Left lung (tissue), 10 donors: ENCODE measurements around the gene STK11. TPM values are rescaled to one million over a fixed set of nuclear protein-coding genes. Genes with fewer than 3 reads are reported as not detected.
"Not testable (repeated sequence)": the region's sequence is repeated elsewhere in the genome, so short reads cannot be mapped to it uniquely, and the experiment has no call there.

ENCODE experiments used
- ATAC-seq: fragments of 200-7000 bp; cut with Tn5 transposase; one replicate; pipeline ENCODE4 v1.9.1; 2020; ENCODE audit warnings: moderate library complexity
- DNase-seq, 4 donors: peaks; one replicate each; pipeline ENCODE4 v3.0.0-alpha.2; 2013 to 2020
- H3K27ac ChIP-seq, 2 donors: fragments of 200-600 bp; sonication (generic) in 1 of 2; one replicate each; pipeline versions ENCODE4 v1.5.0 to v1.8.0; 2020 to 2021
- H3K27me3 ChIP-seq, 2 donors: fragments of 200-600 bp; sonication (generic) in 1 of 2; one replicate each; pipeline versions ENCODE4 v1.5.0 to v1.8.0; 2020 to 2021
- H3K36me3 ChIP-seq, 2 donors: fragments of 200-600 bp; sonication (generic) in 1 of 2; one replicate each; pipeline versions ENCODE4 v1.5.0 to v1.8.0; 2020 to 2021
- H3K4me1 ChIP-seq, 2 donors: fragments of 200-600 bp; one replicate each; pipeline ENCODE4 v1.8.0; 2021
- H3K4me3 ChIP-seq, 2 donors: fragments of 200-600 bp; sonication (generic) in 1 of 2; one replicate each; pipeline versions ENCODE4 v1.5.0 to v1.8.0; 2020 to 2021; ENCODE audit warnings: mild to moderate bottlenecking in 1 of 2
- H3K9me3 ChIP-seq, 2 donors: fragments of 200-600 bp; sonication (generic) in 1 of 2; one replicate each; pipeline versions ENCODE4 v1.5.0 to v1.8.0; 2020 to 2021
- intact Hi-C, 2 donors: fragments of 100-400 bp; cut with DNase I; formaldehyde crosslinking; loops; one replicate each; pipeline versions ENCODE4 v1.11.2 to v1.14.2; 2022
- polyA plus RNA-seq, 6 donors: library from polyadenylated mRNA; unstranded; fragments of 120-200 nt; gene quantifications; one replicate each; pipeline ENCODE4 v1.2.1, GENCODE V29; 2013; ENCODE audit not compliant: insufficient read length in 6 of 6
- total RNA-seq, 2 donors: library from RNA; stranded (reverse); fragmentation: NEBNext Ultra II Directional; extraction: Animal tissue kit (Norgen Biotek cat#: 25700); gene quantifications; one replicate each; pipeline ENCODE4 v1.2.1, GENCODE V29; 2021
- TF ChIP-seq, protein P1 (sequence below), 2 donors: fragments of 200-600 bp; sonication (generic) in 1 of 2; IDR thresholded peaks; one replicate each; pipeline versions ENCODE4 v1.5.0 to v1.8.0; 2021; ENCODE audit warnings: antibody characterized with exemption in 2 of 2
- donor health status: DM: no; HTN: yes; CAD: no.
- donor health status: DM: no; HTN: no; CAD: no.

Gene STK11
- total and polyA plus RNA-seq, 8 donors, result 42.6 to 58.4 (median 51.1) TPM

DNA sequence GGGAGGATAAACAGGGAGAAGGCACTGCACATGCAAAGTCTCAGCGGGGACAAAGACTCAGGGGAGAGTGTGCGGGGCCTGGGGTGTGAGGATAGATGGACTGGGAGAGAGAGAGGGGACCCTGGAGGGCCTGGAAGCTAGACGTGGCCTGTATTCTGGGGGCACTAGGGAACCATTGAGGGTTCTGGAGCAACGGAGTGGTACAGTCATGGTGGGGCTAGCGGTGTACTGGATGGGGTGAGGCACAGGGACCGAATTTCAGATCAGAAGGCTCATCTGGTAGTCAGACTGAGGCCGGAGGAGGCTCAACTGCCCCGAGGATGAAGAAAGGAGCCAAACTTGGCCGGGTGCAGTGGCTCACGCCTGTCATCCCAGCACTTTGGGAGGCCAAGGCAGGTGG, 23.5 kb upstream of the STK11 start:
- no peak overlapping the region for H3K4me3 ChIP-seq
- TF ChIP-seq, protein P1, sequence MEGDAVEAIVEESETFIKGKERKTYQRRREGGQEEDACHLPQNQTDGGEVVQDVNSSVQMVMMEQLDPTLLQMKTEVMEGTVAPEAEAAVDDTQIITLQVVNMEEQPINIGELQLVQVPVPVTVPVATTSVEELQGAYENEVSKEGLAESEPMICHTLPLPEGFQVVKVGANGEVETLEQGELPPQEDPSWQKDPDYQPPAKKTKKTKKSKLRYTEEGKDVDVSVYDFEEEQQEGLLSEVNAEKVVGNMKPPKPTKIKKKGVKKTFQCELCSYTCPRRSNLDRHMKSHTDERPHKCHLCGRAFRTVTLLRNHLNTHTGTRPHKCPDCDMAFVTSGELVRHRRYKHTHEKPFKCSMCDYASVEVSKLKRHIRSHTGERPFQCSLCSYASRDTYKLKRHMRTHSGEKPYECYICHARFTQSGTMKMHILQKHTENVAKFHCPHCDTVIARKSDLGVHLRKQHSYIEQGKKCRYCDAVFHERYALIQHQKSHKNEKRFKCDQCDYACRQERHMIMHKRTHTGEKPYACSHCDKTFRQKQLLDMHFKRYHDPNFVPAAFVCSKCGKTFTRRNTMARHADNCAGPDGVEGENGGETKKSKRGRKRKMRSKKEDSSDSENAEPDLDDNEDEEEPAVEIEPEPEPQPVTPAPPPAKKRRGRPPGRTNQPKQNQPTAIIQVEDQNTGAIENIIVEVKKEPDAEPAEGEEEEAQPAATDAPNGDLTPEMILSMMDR (IDR thresholded peaks at IDR 0.05), result no peak
- ATAC-seq, result no peak
- no peaks in the 10 kb centered on the region for H3K27me3 ChIP-seq
- H3K9me3 ChIP-seq, result no peaks in the 10 kb centered on the region
- peak overlapping the region; percentile 78 to 90 for H3K27ac ChIP-seq
- DNase-seq, result no peak
- intact Hi-C loops, result no loop called here
- no peaks in the 10 kb centered on the region for H3K36me3 ChIP-seq
- H3K4me1 ChIP-seq, result peaks cover 17 to 63% of the 10 kb centered on the region in 2 donors

GRCh38 chr19:1182727-1183126, 22.9 kb upstream of the STK11 start:
- Histone ChIP-seq H3K4me1 (peaks cover 12 to 57% of the 10 kb centered on the region in 2 donors), H3K9me3 (no peaks in the 10 kb centered on the region), H3K27ac (no peak overlapping the region), H3K4me3 (no peak overlapping the region), H3K36me3 (no peaks in the 10 kb centered on the region), H3K27me3 (no peaks in the 10 kb centered on the region)
- intact Hi-C loops, result no loop called here
- DNase-seq (no peak), ATAC-seq (no peak)
- TF ChIP-seq, protein P1 (IDR thresholded peaks at IDR 0.05), result no peak

- Histone ChIP-seq H3K27ac (peak overlapping the region; percentile 8 to 57), H3K4me3 (no peak overlapping the region), H3K27me3 (no peaks in the 10 kb centered on the region), H3K4me1 (peaks cover 8 to 47% of the 10 kb centered on the region in 2 donors), H3K9me3 (no peaks in the 10 kb centered on the region), H3K36me3 (no peaks in the 10 kb centered on the region)
- peak; percentile 54 for ATAC-seq
- DNase-seq, result peak in 2 of 4 donors; percentile 66 to 87
- intact Hi-C loops, result no loop called here
- TF ChIP-seq, protein P1 (IDR thresholded peaks at IDR 0.05), result no peak
Observed at GRCh38 chr19:1183543-1184172, 21.9 kb upstream of the STK11 start.

DNA sequence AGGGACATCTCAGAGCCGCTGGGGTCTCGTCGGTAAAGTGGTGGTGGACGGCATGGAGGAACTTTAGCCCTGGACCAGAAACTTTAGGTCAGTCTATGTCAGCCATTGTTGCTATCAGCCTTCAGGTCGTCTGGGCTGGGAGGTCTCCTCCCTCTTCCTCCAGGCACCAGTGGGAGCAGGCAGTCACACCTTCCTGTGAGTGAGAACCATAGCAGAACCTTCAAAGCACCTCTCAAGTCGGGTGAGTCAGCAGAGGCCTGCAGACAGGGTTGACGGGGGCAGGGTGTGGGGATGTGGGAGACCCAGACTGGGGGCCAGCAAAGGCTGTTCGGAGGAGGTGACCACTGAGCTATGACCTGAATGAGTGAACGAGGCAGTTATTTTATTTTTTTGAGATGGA, 16.2 kb upstream of the STK11 start:
- no peaks in the 10 kb centered on the region for H3K27me3 ChIP-seq
- H3K27ac ChIP-seq, result peak overlapping the region in 1 of 2 donors; percentile 23
- ATAC-seq (peak; percentile 88), DNase-seq (no peak)
- no peaks in the 10 kb centered on the region for H3K9me3 ChIP-seq
- intact Hi-C loops, result no loop called here
- TF ChIP-seq, protein P1 (IDR thresholded peaks at IDR 0.05), result no peak
- no peak overlapping the region for H3K4me3 ChIP-seq
- peaks cover 0 to 11% of the 10 kb centered on the region in 2 donors for H3K4me1 ChIP-seq
- no peaks in the 10 kb centered on the region for H3K36me3 ChIP-seq

DNA sequence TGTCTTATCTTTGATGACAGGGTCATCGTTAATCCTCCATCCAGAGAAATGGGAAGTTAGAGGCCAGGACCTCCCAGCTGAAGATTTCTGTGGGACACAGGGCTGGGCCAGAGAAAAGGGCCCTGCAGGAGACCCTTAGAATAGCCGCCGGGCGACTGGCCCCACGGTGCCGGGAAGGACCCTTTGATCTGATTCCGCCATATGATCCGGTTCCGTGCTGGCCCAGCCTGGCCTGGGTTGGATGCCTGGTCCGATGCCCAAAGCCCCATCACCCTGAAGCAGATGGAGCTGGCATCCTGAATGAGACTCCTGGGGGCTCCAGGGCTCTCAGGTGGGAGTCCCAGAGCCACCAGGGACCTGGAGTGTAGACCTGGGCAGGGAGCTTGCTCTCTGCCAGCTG, 6.0 kb upstream of the STK11 start:
- ATAC-seq (no peak), DNase-seq (no peak)
- intact Hi-C loops, result no loop called here
- TF ChIP-seq, protein P1 (IDR thresholded peaks at IDR 0.05), result no peak
- Histone ChIP-seq H3K27ac (no peak overlapping the region), H3K9me3 (no peaks in the 10 kb centered on the region), H3K4me1 (peaks cover 0 to 15% of the 10 kb centered on the region in 2 donors), H3K4me3 (no peak overlapping the region), H3K27me3 (no peaks in the 10 kb centered on the region), H3K36me3 (no peaks in the 10 kb centered on the region)

DNA sequence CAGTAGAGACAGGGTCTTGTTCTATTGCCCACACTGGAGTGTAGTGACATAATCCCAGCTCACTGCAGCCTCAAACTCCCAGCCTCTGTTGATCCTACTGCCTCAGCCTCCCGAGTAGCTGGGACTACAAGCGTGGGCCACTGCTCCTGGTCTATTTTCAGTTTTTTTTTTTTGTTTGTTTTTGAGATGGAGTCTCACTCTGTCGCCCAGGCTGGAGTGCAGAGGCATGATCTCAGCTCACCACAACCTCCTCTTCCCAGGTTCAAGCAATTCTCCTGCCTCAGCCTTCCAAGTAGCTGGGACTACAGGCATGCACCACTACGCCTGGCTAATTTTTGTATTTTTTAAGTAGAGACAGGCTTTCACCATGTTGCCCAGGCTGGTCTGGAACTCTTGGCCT, 5.0 kb upstream of the STK11 start:
- H3K36me3 ChIP-seq, H3K27ac ChIP-seq, intact Hi-C loops, DNase-seq, ATAC-seq, H3K4me3 ChIP-seq, H3K27me3 ChIP-seq, H3K9me3 ChIP-seq: not testable (repeated sequence)
- H3K4me1 ChIP-seq, result peaks cover 0 to 22% of the 10 kb centered on the region in 2 donors
